T-helper 17 cell (primary cell): ENCODE data around the gene UBE3A. TPM values are rescaled to one million over a fixed set of nuclear protein-coding genes. Genes with fewer than 3 reads are reported as not detected.

Source experiments
- ATAC-seq: fragments of 150-1000 bp; cut with Tn5 transposase; 2 replicates; pipeline ENCODE4 v1.10.0; 2021; ENCODE audit warnings: mild to moderate bottlenecking, moderate library complexity
- DNase-seq, 3 donors: peaks; one replicate each; pipeline versions ENCODE4 v3.0.0 to v3.0.0-alpha.2; 2020 to 2021
- H3K9me3 ChIP-seq: one replicate; pipeline ENCODE4 v1.7.0; 2013; ENCODE audit warnings: low read length, mild to moderate bottlenecking; ENCODE audit not compliant: control insufficient read depth, poor library complexity, severe bottlenecking
- H3K27ac Mint-ChIP-seq: one replicate; pipeline ENCODE4 v1.8.0; 2022; ENCODE audit warnings: mild to moderate bottlenecking, moderate library complexity, mixed read lengths
- H3K27me3 Mint-ChIP-seq: one replicate; pipeline ENCODE4 v1.8.0; 2022; ENCODE audit warnings: mixed read lengths
- H3K36me3 Mint-ChIP-seq: one replicate; pipeline ENCODE4 v1.8.0; 2022; ENCODE audit warnings: low read depth, mixed read lengths
- H3K4me1 Mint-ChIP-seq: one replicate; pipeline ENCODE4 v1.8.0; 2022; ENCODE audit warnings: mild to moderate bottlenecking, mixed read lengths
- H3K4me3 Mint-ChIP-seq: one replicate; pipeline ENCODE4 v1.8.0; 2022; ENCODE audit warnings: mild to moderate bottlenecking, moderate library complexity, mixed read lengths
- total RNA-seq, 4 donors: library from RNA in 2 of 4; stranded (reverse) in 2 of 4; gene quantifications; one replicate each; pipeline ENCODE4 v1.2.3 and lab custom pipeline; 2022 to 2026

Gene UBE3A
- total RNA-seq, 2 donors from 2014 or later = 109 to 115 TPM

DNA sequence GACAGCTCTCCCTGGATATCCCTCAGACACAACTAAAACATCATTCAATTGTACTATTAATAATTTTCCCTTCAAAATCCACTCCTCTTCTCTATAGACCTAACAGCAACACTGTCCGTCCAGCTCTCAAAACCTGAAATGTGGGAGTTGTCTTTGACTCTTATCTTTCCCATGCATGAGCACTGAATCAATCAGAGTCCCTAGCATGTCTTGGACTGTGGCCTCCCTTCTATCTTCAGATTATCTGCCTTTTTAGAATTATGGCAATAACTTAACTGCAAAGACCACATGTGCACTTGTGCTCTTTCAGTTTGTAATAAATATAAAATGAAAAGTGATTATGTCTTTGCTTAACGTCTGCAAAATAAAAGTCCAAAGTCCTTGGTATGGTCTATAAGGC, 107.0 kb downstream of the UBE3A start:
- Mint-ChIP-seq H3K27me3 (no peaks in the 10 kb centered on the region), H3K27ac (no peak overlapping the region), H3K4me1 (no peaks in the 10 kb centered on the region), H3K4me3 (no peak overlapping the region), H3K36me3 (peaks cover 6% of the 10 kb centered on the region)
- no peak for ATAC-seq
- no peak for DNase-seq
- H3K9me3 ChIP-seq = no peaks in the 10 kb centered on the region

DNA sequence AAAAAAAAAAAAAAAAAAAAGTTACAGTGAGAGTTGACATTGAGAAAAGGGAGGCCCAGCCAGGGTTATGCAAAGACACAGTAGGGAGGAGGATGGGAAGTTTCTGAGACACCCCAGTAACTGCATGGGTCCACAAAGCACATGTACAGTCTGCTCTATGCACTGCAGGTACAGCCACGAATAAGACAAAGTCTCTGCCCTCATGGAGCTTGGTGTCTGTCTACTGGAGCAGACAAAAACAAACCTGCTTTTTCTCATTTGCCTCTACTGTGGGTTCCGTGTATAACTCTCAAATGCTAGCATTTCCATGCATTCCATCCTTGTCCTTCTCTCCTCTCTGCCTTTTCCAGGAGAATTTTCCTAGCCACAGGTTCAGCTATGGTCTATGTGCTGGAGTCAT, 107.4 kb downstream of the UBE3A start:
- Mint-ChIP-seq H3K4me3 (no peak overlapping the region), H3K27ac (no peak overlapping the region), H3K27me3 (no peaks in the 10 kb centered on the region), H3K36me3 (peaks cover 6% of the 10 kb centered on the region), H3K4me1 (no peaks in the 10 kb centered on the region)
- no peaks in the 10 kb centered on the region for H3K9me3 ChIP-seq
- no peak for DNase-seq
- no peak for ATAC-seq

DNA sequence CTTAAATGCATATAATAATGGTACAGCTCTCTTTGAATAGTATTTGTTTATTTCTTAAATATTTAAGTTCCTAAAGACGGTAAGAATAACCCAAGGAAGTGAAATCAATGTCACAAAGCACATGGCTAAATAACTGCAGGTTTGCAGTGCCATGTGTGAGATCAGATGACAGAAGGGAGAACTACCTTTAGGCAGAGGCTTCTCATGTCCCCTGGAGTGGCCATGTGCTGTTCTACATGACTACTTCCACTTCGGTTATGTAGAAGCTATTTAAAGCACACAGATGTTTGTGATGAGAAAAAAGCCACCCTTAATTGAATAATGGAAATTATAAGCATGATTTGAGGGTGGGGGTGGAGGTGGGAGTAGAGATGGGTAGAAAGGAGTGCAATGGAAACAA, 109.1 kb downstream of the UBE3A start:
- H3K36me3 Mint-ChIP-seq = peaks cover 3% of the 10 kb centered on the region
- ATAC-seq = no peak

DNA sequence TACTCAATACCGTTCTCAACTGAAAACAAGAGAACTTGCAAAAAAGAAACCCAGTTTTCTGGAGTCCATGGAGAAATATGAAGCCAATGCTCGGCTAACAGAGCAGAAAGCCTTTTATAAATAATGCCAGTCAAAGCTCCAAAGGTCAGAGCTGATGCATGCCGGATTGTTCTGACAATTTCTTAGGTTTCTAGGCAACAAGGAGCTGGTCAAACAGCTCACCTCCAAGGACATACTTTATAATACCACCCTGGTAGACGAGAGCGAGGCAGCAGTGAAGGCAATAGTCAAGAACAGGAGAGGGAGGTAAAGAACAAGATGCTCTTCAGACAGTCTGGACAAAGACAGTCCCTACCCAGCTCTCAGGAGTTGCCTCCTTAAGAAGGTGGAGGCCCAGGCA, 111.1 kb downstream of the UBE3A start:
- H3K36me3 Mint-ChIP-seq = peaks cover 3% of the 10 kb centered on the region

More for the DNA sequence above, 109.1 kb downstream of the UBE3A start:
- no peaks in the 10 kb centered on the region for H3K9me3 ChIP-seq
- no peaks in the 10 kb centered on the region for H3K27me3 Mint-ChIP-seq
- DNase-seq = no peak
- no peak overlapping the region for H3K4me3 Mint-ChIP-seq
- H3K27ac Mint-ChIP-seq = no peak overlapping the region
- H3K4me1 Mint-ChIP-seq = no peaks in the 10 kb centered on the region

DNA sequence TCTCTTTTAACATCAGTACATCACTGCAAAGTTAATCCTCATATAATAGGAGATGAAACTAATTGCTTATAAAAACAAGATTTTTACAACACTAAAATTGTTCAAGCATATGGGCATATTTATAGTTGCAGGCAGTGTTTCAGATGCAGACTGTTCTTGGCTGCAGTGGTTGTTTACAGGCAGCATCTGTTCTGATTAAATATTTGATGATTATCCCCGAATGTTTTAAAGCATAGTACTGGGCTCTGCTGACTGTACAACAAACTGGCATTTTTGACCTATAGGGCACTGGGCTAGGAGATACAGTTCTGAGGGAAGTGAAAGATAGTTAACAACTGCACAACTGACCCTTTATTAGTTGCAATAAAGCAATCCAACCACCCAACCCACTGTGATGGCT, 113.6 kb downstream of the UBE3A start:
- Mint-ChIP-seq H3K27ac (no peak overlapping the region), H3K36me3 (peaks cover 3% of the 10 kb centered on the region), H3K27me3 (no peaks in the 10 kb centered on the region), H3K4me3 (no peak overlapping the region), H3K4me1 (no peaks in the 10 kb centered on the region)
- peaks cover 13% of the 10 kb centered on the region for H3K9me3 ChIP-seq
- no peak for DNase-seq
- ATAC-seq = no peak

More for the DNA sequence above, 111.1 kb downstream of the UBE3A start:
- no peaks in the 10 kb centered on the region for H3K27me3 Mint-ChIP-seq
- no peak overlapping the region for H3K27ac Mint-ChIP-seq
- ATAC-seq = no peak
- no peak for DNase-seq
- peaks cover 5% of the 10 kb centered on the region for H3K9me3 ChIP-seq
- H3K4me3 Mint-ChIP-seq = no peak overlapping the region
- H3K4me1 Mint-ChIP-seq = no peaks in the 10 kb centered on the region

DNA sequence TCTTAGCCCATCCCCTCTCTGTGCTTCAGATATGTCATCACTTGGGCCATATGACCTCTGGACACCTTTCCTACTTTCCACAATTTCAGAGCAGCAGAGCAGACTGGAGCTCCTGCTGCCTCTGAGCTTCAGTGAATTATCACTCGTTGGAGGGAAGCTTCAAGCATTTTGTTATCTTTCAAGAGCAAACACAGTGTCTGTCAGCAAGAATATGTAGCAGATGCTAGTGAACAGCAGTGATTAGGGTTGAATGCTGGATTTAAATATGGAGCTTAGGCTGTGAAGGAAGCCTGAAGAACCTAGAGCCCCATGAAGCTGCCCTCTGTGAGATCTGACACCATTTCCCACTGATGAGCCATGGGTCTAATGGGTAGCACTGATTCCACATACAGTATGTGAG, 115.4 kb downstream of the UBE3A start:
- no peaks in the 10 kb centered on the region for H3K27me3 Mint-ChIP-seq
- no peak overlapping the region for H3K27ac Mint-ChIP-seq
- no peak for DNase-seq
- H3K9me3 ChIP-seq = peaks cover 16% of the 10 kb centered on the region
- no peaks in the 10 kb centered on the region for H3K4me1 Mint-ChIP-seq
- H3K36me3 Mint-ChIP-seq = peaks cover 3% of the 10 kb centered on the region
- ATAC-seq = no peak
- no peak overlapping the region for H3K4me3 Mint-ChIP-seq

DNA sequence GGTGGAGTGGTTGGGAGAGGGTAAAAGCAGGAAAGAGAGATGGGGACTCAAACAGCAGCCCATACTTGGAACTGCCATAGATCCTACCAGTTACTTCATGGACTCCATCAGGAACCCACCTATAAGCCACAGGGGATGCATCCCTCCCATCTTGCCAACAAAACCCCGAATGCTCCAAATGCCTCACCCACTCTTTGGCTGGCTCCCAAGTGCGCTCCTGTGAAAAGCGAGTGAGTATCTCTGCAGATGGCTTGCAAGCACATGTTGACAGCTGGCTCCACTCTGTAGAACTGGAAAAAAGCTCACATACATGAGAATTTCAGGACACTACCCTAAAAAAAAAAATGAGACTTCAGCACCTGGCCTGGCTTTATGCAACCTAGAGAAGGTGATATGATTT, 151.0 kb downstream of the UBE3A start:
- H3K4me3 Mint-ChIP-seq = no peak overlapping the region
- H3K36me3 Mint-ChIP-seq = no peaks in the 10 kb centered on the region
- no peaks in the 10 kb centered on the region for H3K27me3 Mint-ChIP-seq

More for the DNA sequence above, 151.0 kb downstream of the UBE3A start:
- ATAC-seq (no peak), DNase-seq (no peak)
- Mint-ChIP-seq H3K4me1 (no peaks in the 10 kb centered on the region), H3K27ac (no peak overlapping the region)
- no peaks in the 10 kb centered on the region for H3K9me3 ChIP-seq
